HG02884 (cell line): ENCODE results near the gene CPT1A.

ENCODE experiments used
- ATAC-seq: cut with Tn5 transposase; IDR thresholded peaks from one replicate; pipeline ENCODE4 v1.9.1; 2021; ENCODE audit warnings: mild to moderate bottlenecking, moderate library complexity; ENCODE audit not compliant: unreplicated experiment

The CPT1A gene

GRCh38 chr11:68715456-68716122 is 126.1 kb downstream of the CPT1A start:
- ATAC-seq, result no peak

GRCh38 chr11:68714060-68714856 is 127.5 kb downstream of the CPT1A start:
- ATAC-seq, result no peak

GRCh38 chr11:68711114-68711513 is 130.6 kb downstream of the CPT1A start:
- no peak for ATAC-seq

- no peak for ATAC-seq
Observed at GRCh38 chr11:68710409-68710808, 131.3 kb downstream of the CPT1A start.

GRCh38 chr11:68709062-68709461 is 132.7 kb downstream of the CPT1A start:
- ATAC-seq, result no peak

GRCh38 chr11:68707527-68707926 is 134.2 kb downstream of the CPT1A start:
- ATAC-seq, result no peak

GRCh38 chr11:68704887-68705286 is 136.8 kb downstream of the CPT1A start:
- no peak for ATAC-seq
